ENCODE measurements around the gene FBF1.

FBF1 gene

GRCh38 chr17:75899353-75899752 is 41.5 kb downstream of the FBF1 start:
- FAIRE-seq (no peak), DNase-seq (ENCODE audit: insufficient read length) (no peak)
- no peak for TF ChIP-seq POLR2AphosphoS5 (IDR thresholded peaks at IDR 0.05; ENCODE audit: low read depth, low read length)
- TF ChIP-seq POLR2A (IDR thresholded peaks at IDR 0.05; ENCODE audit: low read depth, low read length), result no peak
- TF ChIP-seq TAF1 (IDR thresholded peaks at IDR 0.05; ENCODE audit: borderline replicate concordance, low read depth, low read length), result no peak

- no peak for TF ChIP-seq POLR2AphosphoS5 (IDR thresholded peaks at IDR 0.05; ENCODE audit: low read depth, low read length)
- no peak for TF ChIP-seq TAF1 (IDR thresholded peaks at IDR 0.05; ENCODE audit: borderline replicate concordance, low read depth, low read length)
- no peak for TF ChIP-seq POLR2A (IDR thresholded peaks at IDR 0.05; ENCODE audit: low read depth, low read length)
- DNase-seq (ENCODE audit: insufficient read length) (no peak), FAIRE-seq (no peak)
These were observed 42.1 kb downstream of the FBF1 start for GRCh38 chr17:75898791-75899190.

- DNase-seq (ENCODE audit: insufficient read length) (no peak), FAIRE-seq (no peak)
- TF ChIP-seq POLR2AphosphoS5 (IDR thresholded peaks at IDR 0.05; ENCODE audit: low read depth, low read length), result no peak
- TF ChIP-seq POLR2A (IDR thresholded peaks at IDR 0.05; ENCODE audit: low read depth, low read length), result no peak
- TF ChIP-seq TAF1 (IDR thresholded peaks at IDR 0.05; ENCODE audit: borderline replicate concordance, low read depth, low read length), result no peak
These were observed 42.8 kb downstream of the FBF1 start for GRCh38 chr17:75898065-75898464.

- FAIRE-seq, result no peak
These were observed 43.5 kb downstream of the FBF1 start for GRCh38 chr17:75897160-75898019.

GRCh38 chr17:75896415-75897159 is 44.3 kb downstream of the FBF1 start, which contains the start of gene TRIM65:
Gene TRIM65, minus strand, starts transcription at chr17:75896951. Its CDS starts 14 bp downstream, at chr17:75896937.
- FAIRE-seq (peak; percentile 93), DNase-seq (ENCODE audit: insufficient read length) (peak; percentile 92)
- TF ChIP-seq POLR2A (IDR thresholded peaks at IDR 0.05; ENCODE audit: low read depth, low read length) (peak; percentile 84), TAF1 (IDR thresholded peaks at IDR 0.05; ENCODE audit: borderline replicate concordance, low read depth, low read length) (peak; percentile 33; the same call in 1 of the 2 replicates), POLR2AphosphoS5 (IDR thresholded peaks at IDR 0.05; ENCODE audit: low read depth, low read length) (peak; percentile 70)

More at GRCh38 chr17:75897160-75898019, 43.5 kb downstream of the FBF1 start:
- no peak for TF ChIP-seq POLR2A (IDR thresholded peaks at IDR 0.05; ENCODE audit: low read depth, low read length)
- no peak for TF ChIP-seq POLR2AphosphoS5 (IDR thresholded peaks at IDR 0.05; ENCODE audit: low read depth, low read length)
- DNase-seq (ENCODE audit: insufficient read length), result no peak

GRCh38 chr17:75895370-75896155 is 45.3 kb downstream of the FBF1 start:
- FAIRE-seq (peak; percentile 71), DNase-seq (ENCODE audit: insufficient read length) (no peak)

GRCh38 chr17:75894049-75894733 is 46.7 kb downstream of the FBF1 start:
- no peak for FAIRE-seq
- no peak for DNase-seq (ENCODE audit: insufficient read length)
- no peak for TF ChIP-seq TAF1 (IDR thresholded peaks at IDR 0.05; ENCODE audit: borderline replicate concordance, low read depth, low read length)
- no peak for TF ChIP-seq POLR2A (IDR thresholded peaks at IDR 0.05; ENCODE audit: low read depth, low read length)
- no peak; the same call in 1 of the 2 replicates for TF ChIP-seq POLR2AphosphoS5 (IDR thresholded peaks at IDR 0.05; ENCODE audit: low read depth, low read length)

More at GRCh38 chr17:75895370-75896155, 45.3 kb downstream of the FBF1 start:
- TF ChIP-seq TAF1 (IDR thresholded peaks at IDR 0.05; ENCODE audit: borderline replicate concordance, low read depth, low read length) (no peak), POLR2AphosphoS5 (IDR thresholded peaks at IDR 0.05; ENCODE audit: low read depth, low read length) (no peak), POLR2A (IDR thresholded peaks at IDR 0.05; ENCODE audit: low read depth, low read length) (no peak)

- no peak for FAIRE-seq
These were observed 47.4 kb downstream of the FBF1 start for GRCh38 chr17:75893305-75894048.

GRCh38 chr17:75892556-75893224 is 48.2 kb downstream of the FBF1 start:
- FAIRE-seq, result no peak
- TF ChIP-seq POLR2A (IDR thresholded peaks at IDR 0.05; ENCODE audit: low read depth, low read length), result no peak
- no peak for TF ChIP-seq TAF1 (IDR thresholded peaks at IDR 0.05; ENCODE audit: borderline replicate concordance, low read depth, low read length)
- no peak for TF ChIP-seq POLR2AphosphoS5 (IDR thresholded peaks at IDR 0.05; ENCODE audit: low read depth, low read length)
- DNase-seq (ENCODE audit: insufficient read length), result no peak

More at GRCh38 chr17:75893305-75894048, 47.4 kb downstream of the FBF1 start:
- DNase-seq (ENCODE audit: insufficient read length), result no peak
- TF ChIP-seq POLR2A (IDR thresholded peaks at IDR 0.05; ENCODE audit: low read depth, low read length) (no peak; the same call in 1 of the 2 replicates), POLR2AphosphoS5 (IDR thresholded peaks at IDR 0.05; ENCODE audit: low read depth, low read length) (no peak), TAF1 (IDR thresholded peaks at IDR 0.05; ENCODE audit: borderline replicate concordance, low read depth, low read length) (no peak)
